Measurements from ENCODE around the gene PHC2.

PHC2 gene

DNA sequence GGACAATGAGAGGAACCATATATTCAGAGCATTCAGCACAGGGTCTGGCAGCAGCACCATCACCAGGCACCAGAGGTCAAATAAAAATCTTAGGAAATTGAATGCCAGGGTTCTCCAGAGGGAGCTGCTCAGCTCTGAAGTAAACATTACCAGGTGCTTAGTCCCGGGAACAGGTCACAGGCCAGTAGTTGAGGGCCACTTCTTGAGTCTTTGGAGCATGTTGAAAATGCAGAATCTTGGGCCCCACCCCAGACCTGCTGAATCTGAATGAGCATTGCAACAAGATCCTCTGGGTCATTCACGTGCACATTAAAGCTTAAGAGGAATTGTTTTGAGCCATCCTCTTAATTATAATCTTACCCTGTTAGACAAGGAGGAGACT is 33.8 kb downstream of the PHC2 start:
- ATAC-seq (replicated peaks) (no peak), DNase-seq (no peak)
- Mint-ChIP-seq H3K36me3 (ENCODE audit: insufficient read depth) (no peaks in the 10 kb centered on the region), H3K27me3 (peaks cover 29 to 35% of the 10 kb centered on the region in 2 donors), H3K4me1 (ENCODE audit: low read depth in 2 of 2) (peaks cover 0 to 5% of the 10 kb centered on the region in 2 donors), H3K9me3 (no peaks in the 10 kb centered on the region), H3K4me3 (no peak overlapping the region), H3K27ac (no peak overlapping the region)

DNA sequence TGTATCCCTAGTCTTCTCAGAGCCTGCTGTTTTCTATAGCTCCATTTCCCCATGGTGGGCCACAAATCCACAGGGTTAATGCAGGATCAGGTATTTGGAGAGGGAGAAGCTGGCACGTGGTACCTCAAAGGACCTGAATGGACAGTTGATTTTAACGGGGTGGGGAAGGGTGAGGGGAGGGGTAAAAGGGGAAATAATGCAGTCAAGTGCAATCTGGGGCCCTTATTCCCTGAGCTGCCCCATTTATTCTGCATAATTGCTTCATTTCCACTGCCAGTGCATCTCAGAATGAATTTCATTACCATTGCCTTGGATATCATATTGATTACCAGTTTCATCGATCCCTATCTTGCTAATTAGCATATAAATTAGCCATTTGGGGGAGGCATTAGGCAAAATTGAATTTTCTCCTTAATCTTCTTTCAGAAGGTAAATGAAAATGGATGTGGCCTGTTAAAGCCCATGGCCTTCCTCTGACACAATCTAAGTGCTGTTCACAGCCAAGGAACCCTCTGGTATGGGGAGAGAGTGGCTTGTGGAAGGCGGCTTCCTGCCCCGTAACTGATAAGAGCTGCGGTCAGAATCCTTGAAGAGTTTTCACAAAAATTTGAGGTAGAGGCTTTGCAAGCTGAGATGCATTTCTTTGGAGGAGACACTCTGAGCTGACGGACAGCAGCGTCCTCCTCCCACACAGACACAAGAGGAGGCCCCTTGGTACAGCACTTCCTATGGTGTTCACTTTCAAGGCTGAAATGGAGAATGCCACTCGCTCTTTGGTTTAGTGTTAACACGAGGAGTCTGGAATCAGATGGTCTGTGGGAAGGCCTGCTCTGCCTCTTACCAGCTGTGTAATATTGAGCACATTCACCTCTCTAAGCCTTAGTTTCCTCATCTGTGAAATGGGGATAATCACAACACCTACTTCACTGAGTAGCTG is 34.4 kb downstream of the PHC2 start:
- Mint-ChIP-seq H3K4me3 (no peak overlapping the region), H3K36me3 (ENCODE audit: insufficient read depth) (no peaks in the 10 kb centered on the region), H3K9me3 (no peaks in the 10 kb centered on the region), H3K4me1 (ENCODE audit: low read depth in 2 of 2) (peaks cover 0 to 5% of the 10 kb centered on the region in 2 donors), H3K27ac (no peak overlapping the region), H3K27me3 (peaks cover 35 to 39% of the 10 kb centered on the region in 2 donors)
- peak; percentile 12 for ATAC-seq (replicated peaks)
- DNase-seq: no peak

DNA sequence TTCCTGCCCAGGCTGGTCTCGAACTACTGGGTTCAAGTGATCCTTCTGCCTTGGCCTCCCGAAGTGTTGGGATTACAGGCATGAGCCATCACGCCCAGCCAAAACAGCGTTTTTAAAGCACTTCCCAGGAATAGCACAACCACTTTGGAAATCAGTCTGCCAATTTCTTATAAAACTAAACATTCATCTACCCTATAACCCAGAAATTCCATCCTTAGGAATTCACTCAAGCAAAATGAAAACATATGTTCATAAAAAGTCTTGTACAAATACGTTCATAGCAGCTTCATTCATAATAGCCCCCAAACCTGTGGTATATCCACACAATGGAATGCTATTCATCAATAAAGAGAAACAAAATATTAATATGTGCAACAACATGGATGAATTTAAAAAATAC is 36.1 kb downstream of the PHC2 start:
- peaks cover 36 to 45% of the 10 kb centered on the region in 2 donors for H3K27me3 Mint-ChIP-seq
- no peak overlapping the region for H3K27ac Mint-ChIP-seq
- no peaks in the 10 kb centered on the region for H3K36me3 Mint-ChIP-seq (ENCODE audit: insufficient read depth)
- peaks cover 0 to 5% of the 10 kb centered on the region in 2 donors for H3K4me1 Mint-ChIP-seq (ENCODE audit: low read depth in 2 of 2)
- DNase-seq (no peak), ATAC-seq (replicated peaks) (no peak)
- no peaks in the 10 kb centered on the region for H3K9me3 Mint-ChIP-seq
- H3K4me3 Mint-ChIP-seq: no peak overlapping the region

DNA sequence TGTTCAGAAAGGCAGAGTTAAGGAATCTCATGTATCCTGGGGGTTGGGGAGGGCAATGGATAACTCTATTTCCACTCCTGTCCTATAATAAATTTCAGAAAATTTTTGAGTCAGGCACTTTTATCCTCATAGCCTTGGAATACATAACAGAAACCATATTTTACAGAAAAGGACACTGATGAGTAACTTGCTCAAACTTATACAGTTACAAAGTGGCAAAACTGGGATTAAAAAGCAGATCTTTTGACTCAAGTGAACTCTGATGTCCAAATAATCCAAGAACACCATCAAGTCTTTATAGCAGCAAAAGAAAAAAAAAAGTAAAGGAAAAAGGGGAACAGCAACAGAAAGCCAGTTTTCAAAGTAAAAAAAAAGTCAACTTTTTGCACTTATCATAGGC is 36.9 kb downstream of the PHC2 start:
- Mint-ChIP-seq H3K27ac (no peak overlapping the region), H3K4me1 (ENCODE audit: low read depth in 2 of 2) (peaks cover 0 to 5% of the 10 kb centered on the region in 2 donors), H3K36me3 (ENCODE audit: insufficient read depth) (no peaks in the 10 kb centered on the region), H3K27me3 (peaks cover 36 to 48% of the 10 kb centered on the region in 2 donors), H3K4me3 (no peak overlapping the region), H3K9me3 (no peaks in the 10 kb centered on the region)
- ATAC-seq (replicated peaks): no peak
- DNase-seq: no peak

DNA sequence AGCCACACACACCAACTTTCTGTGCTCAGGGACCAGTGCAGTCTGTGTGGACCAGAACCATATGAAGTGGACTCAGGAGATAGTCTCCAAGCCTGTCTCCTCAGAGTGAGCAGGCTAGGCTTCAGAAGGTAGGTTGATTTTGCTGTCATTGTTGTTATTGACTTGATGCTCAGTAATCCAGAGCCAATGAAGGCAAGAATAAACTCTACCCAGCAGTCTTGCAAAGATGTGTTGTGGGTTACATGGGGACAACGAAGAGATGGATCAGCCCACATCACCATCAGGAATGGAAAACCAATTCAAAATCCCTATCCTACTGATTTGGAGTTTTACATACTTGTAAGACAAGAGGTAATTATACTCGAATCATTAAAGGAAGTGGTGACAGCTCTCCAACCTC is 37.4 kb downstream of the PHC2 start:
- H3K4me3 Mint-ChIP-seq: no peak overlapping the region
- ATAC-seq (replicated peaks) (no peak), DNase-seq (no peak)
- no peaks in the 10 kb centered on the region for H3K36me3 Mint-ChIP-seq (ENCODE audit: insufficient read depth)
- peaks cover 31 to 43% of the 10 kb centered on the region in 2 donors for H3K27me3 Mint-ChIP-seq
- H3K4me1 Mint-ChIP-seq (ENCODE audit: low read depth in 2 of 2): peaks cover 0 to 5% of the 10 kb centered on the region in 2 donors
- no peaks in the 10 kb centered on the region for H3K9me3 Mint-ChIP-seq
- no peak overlapping the region for H3K27ac Mint-ChIP-seq

DNA sequence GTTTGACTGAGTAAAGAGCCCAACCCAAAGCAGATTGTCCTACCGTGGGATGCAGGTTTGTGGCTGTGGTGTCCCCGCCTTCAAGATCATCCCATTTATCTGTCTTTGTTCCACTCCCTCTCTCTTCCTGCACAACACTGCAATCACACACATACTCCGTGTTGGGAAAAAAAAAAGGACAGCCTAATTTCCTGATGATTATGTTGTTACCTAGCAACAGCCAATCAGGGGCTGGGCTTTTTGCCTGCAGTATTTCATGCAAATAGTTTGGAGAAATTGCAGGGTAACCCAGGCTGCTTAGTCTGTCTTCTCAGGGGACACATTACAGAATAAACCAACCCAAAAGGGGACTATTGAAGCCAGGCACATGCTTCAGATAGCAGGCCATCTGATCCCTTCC is 38.3 kb downstream of the PHC2 start:
- ATAC-seq (replicated peaks) (no peak), DNase-seq (no peak)
- peaks cover 0 to 5% of the 10 kb centered on the region in 2 donors for H3K4me1 Mint-ChIP-seq (ENCODE audit: low read depth in 2 of 2)
- no peak overlapping the region for H3K27ac Mint-ChIP-seq
- H3K4me3 Mint-ChIP-seq: no peak overlapping the region
- H3K36me3 Mint-ChIP-seq (ENCODE audit: insufficient read depth): no peaks in the 10 kb centered on the region
- no peaks in the 10 kb centered on the region for H3K9me3 Mint-ChIP-seq
- peaks cover 29 to 41% of the 10 kb centered on the region in 2 donors for H3K27me3 Mint-ChIP-seq

DNA sequence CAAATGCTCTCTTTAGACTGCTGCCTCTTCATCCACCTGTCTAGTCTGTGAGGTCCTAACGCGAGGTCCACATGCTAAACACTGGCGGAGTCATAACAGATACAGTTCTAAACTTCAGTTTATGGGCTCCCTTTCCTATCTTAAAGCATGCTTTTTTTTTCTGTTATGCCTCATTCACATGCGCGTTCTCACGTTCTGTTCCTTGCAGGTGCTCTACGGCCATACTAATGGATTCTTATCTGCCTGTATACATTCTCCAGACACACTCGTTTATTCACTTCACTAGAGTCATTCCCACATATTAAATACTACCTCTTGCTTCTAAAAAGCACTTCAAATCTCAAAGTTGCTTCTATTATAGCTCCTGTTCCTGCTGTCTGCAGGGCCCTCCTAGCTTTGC is 38.7 kb downstream of the PHC2 start:
- Mint-ChIP-seq H3K4me1 (ENCODE audit: low read depth in 2 of 2) (peaks cover 0 to 5% of the 10 kb centered on the region in 2 donors), H3K4me3 (no peak overlapping the region), H3K27ac (no peak overlapping the region), H3K27me3 (peaks cover 29 to 41% of the 10 kb centered on the region in 2 donors), H3K9me3 (no peaks in the 10 kb centered on the region), H3K36me3 (ENCODE audit: insufficient read depth) (no peaks in the 10 kb centered on the region)
- ATAC-seq (replicated peaks): no peak
- DNase-seq: no peak

DNA sequence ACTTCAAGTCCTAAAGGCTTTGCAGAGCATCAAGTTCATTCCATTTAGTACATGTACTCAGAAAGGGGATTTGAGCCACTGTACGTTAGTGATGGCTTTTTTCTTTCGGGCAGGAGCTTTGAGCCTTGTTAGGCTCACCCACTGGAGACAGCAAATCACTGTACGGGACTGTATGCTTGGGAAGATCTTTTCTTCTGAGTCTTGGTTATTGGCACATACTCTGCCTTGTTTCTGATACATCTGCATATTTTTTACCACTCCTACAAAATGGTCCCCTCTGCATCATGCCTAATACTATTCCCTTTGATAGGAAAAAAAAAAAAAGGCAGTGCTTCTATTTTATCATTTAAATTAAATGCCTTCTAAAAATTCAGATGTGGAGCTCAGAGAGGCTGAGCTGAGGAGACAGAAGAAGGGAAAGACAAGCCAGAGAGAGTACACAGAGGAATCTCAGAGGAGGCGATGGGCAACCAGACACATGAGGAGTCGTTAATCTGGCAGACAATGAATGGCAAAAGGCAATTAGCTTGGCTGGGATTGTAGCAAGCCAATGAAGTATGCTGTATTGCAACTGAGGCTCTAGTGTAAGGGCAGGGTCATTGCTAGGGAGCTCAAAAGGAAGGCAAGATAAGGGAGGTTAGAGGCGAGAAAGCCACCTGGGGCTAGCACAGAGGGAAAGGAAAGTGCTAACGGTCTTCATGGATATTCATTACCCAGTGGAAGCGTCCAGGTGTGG is 39.4 kb downstream of the PHC2 start:
- ATAC-seq (replicated peaks): no peak
- peaks cover 0 to 3% of the 10 kb centered on the region in 2 donors for H3K4me1 Mint-ChIP-seq (ENCODE audit: low read depth in 2 of 2)

DNA sequence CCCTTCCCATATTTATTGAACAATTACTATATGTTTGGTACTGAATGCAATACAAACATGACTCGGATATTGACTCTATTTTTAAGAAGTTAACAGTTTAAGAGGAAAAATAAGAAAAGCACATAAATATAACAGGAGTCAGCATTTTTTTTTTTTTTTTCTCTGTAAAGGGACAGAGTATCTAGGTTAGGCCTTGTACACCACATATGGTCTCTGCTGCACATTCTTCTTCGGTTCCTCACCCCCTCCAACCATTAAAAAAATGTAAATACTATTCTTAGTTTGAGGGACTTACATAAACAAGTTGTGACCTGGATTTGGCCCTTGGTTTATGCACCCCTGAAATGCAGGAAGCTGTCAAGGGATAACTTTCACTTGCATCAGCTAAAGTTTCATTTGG is 40.4 kb downstream of the PHC2 start:
- no peak for DNase-seq
- ATAC-seq (replicated peaks): no peak
- Mint-ChIP-seq H3K4me3 (no peak overlapping the region), H3K4me1 (ENCODE audit: low read depth in 2 of 2) (no peaks in the 10 kb centered on the region), H3K36me3 (ENCODE audit: insufficient read depth) (no peaks in the 10 kb centered on the region), H3K27ac (no peak overlapping the region), H3K9me3 (no peaks in the 10 kb centered on the region), H3K27me3 (peaks cover 29 to 41% of the 10 kb centered on the region in 2 donors)

More for the DNA sequence above, 39.4 kb downstream of the PHC2 start:
- Mint-ChIP-seq H3K9me3 (no peaks in the 10 kb centered on the region), H3K27ac (no peak overlapping the region), H3K36me3 (ENCODE audit: insufficient read depth) (no peaks in the 10 kb centered on the region), H3K27me3 (peaks cover 29 to 41% of the 10 kb centered on the region in 2 donors), H3K4me3 (no peak overlapping the region)
- DNase-seq: no peak

DNA sequence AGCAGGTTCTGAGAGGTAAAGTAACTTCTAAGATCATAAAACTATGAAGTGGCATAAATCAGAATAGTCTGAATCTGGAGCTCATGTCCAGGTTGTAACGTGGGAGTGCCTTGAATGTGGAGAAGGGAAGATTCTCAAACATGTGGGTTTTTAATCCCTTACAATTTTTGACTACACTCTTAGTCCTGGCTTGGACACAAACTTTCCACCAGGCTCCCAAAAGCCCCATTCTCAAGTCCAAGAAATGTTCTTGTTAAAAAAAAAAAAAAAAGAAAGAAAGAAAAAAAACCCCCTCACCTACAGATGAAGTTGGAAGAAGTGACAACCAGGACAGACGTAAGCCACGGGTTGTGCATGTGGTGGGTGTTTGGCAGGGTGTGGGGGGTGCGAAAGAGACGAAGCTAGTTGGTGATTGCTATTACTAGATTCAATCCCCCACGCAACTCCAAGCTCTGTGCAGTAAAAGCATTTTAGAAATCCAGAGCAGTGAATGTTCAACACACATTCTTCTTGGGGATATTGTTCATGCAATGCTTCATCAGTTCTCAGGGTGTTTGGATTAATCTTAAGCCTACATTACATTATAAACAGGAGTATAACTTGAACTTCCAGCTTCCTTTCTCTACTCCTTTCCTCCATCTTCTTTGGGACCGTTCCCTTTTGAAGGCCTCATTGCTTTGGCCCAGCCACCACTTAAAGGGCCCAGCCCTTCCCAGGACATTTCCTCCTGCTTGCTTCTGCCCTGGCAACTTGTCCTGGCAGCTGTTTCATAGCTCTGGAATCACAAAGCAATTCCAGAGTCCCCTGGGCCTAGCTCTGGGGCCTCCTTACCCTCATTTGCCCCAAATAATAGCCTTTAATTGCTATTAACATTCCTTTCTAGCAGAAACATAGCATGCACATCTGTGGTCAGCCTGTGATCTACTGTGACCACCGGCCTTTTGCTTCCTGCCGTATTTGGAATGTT is 41.8 kb downstream of the PHC2 start:
- no peak overlapping the region for H3K4me3 Mint-ChIP-seq
- peaks cover 32 to 50% of the 10 kb centered on the region in 2 donors for H3K27me3 Mint-ChIP-seq
- H3K27ac Mint-ChIP-seq: no peak overlapping the region
- no peaks in the 10 kb centered on the region for H3K36me3 Mint-ChIP-seq (ENCODE audit: insufficient read depth)
- no peaks in the 10 kb centered on the region for H3K9me3 Mint-ChIP-seq
- no peaks in the 10 kb centered on the region for H3K4me1 Mint-ChIP-seq (ENCODE audit: low read depth in 2 of 2)
- ATAC-seq (replicated peaks) (no peak), DNase-seq (no peak)

DNA sequence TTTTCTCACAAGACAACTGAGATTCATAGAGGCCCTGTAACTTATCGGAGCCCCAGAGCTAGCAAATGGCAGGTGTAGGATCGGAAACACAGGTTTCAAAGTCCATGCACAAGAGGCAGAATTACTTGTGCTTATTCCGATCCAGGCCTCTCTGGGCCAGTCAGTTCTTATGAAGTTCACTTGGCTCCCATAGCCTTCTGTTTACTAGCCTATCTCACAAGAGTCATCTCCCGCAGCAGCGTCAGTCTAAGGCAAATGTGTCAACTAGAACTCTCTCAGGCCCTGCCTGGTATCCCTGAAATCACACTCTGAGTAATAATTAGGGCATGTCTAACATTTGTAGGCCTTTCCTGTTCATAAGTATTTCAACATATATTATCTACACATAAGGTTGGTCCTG is 43.3 kb downstream of the PHC2 start:
- DNase-seq (no peak), ATAC-seq (replicated peaks) (no peak)
- Mint-ChIP-seq H3K27me3 (peaks cover 22 to 44% of the 10 kb centered on the region in 2 donors), H3K4me1 (ENCODE audit: low read depth in 2 of 2) (no peaks in the 10 kb centered on the region), H3K9me3 (no peaks in the 10 kb centered on the region), H3K4me3 (no peak overlapping the region), H3K27ac (no peak overlapping the region), H3K36me3 (ENCODE audit: insufficient read depth) (no peaks in the 10 kb centered on the region)

DNA sequence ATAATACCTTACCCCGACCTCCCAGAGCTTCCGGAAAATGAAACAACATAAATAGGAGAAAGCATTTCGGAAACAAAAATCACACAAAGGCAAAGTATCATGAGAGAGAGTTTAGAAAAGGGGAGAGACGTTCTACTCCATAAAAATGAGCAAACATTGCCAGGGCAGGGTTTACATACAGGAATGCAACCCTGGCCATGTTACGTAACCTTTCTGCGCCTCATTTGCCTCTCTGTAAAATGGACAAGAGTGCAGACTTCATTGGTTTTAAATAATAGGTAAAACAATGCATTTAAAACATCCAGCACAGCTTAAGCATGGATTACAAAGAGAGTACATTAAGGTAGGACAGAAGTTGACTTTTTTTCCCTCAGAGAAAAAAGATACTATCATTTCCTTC is 45.6 kb downstream of the PHC2 start:
- DNase-seq (no peak), ATAC-seq (replicated peaks) (no peak)
- Mint-ChIP-seq H3K27ac (no peak overlapping the region), H3K27me3 (peaks cover 28 to 47% of the 10 kb centered on the region in 2 donors), H3K36me3 (ENCODE audit: insufficient read depth) (no peaks in the 10 kb centered on the region), H3K9me3 (no peaks in the 10 kb centered on the region), H3K4me3 (no peak overlapping the region), H3K4me1 (ENCODE audit: low read depth in 2 of 2) (peaks cover 4 to 6% of the 10 kb centered on the region in 2 donors)

Data from effector memory CD8-positive, alpha-beta T cell (primary cell).